Liver (tissue), 9 donors: ENCODE data around the gene PXDN. TPM values are rescaled to one million over a fixed set of nuclear protein-coding genes. Genes with fewer than 3 reads are reported as not detected.

Experiments
- DNase-seq: peaks from one replicate; pipeline ENCODE4 v3.0.0-alpha.2; 2017; ENCODE audit warnings: low spot score
- H3K27ac ChIP-seq, 2 donors: one replicate each; pipeline ENCODE4 v1.7.0; 2013; ENCODE audit warnings: inconsistent platforms in 2 of 2, low read length in 2 of 2, control low read depth in 1 of 2, low read depth in 1 of 2, mild to moderate bottlenecking in 1 of 2
- H3K27me3 ChIP-seq, 4 donors: one replicate each; pipeline versions ENCODE4 v1.6.1 to v1.7.0; 2013; ENCODE audit warnings: low read length in 3 of 4, inconsistent platforms in 1 of 4, mild to moderate bottlenecking in 1 of 4, moderate library complexity in 1 of 4; ENCODE audit not compliant: control insufficient read depth in 4 of 4, insufficient read depth in 4 of 4
- H3K36me3 ChIP-seq, 4 donors: one replicate each; pipeline versions ENCODE4 v1.6.1 to v1.7.0; 2013; ENCODE audit warnings: low read length in 3 of 4, mild to moderate bottlenecking in 3 of 4, low read depth in 1 of 4, moderate library complexity in 1 of 4; ENCODE audit not compliant: control insufficient read depth in 4 of 4, insufficient read depth in 3 of 4
- H3K4me1 ChIP-seq, 4 donors: one replicate each; pipeline versions ENCODE4 v1.6.1 to v1.7.0; 2013; ENCODE audit warnings: low read length in 3 of 4, mild to moderate bottlenecking in 3 of 4, moderate library complexity in 1 of 4; ENCODE audit not compliant: control insufficient read depth in 4 of 4, insufficient read depth in 4 of 4
- H3K4me3 ChIP-seq, 3 donors: one replicate each; pipeline versions ENCODE4 v1.6.1 to v1.7.0; 2013; ENCODE audit warnings: low read length in 3 of 3, control low read depth in 1 of 3, low read depth in 1 of 3, mild to moderate bottlenecking in 1 of 3
- H3K9ac ChIP-seq, 2 donors: one replicate each; pipeline ENCODE4 v1.7.0; 2013; ENCODE audit warnings: low read length in 2 of 2, mild to moderate bottlenecking in 2 of 2, moderate library complexity in 2 of 2, control low read depth in 1 of 2, low read depth in 1 of 2
- H3K9me3 ChIP-seq, 4 donors: one replicate each; pipeline versions ENCODE4 v1.6.1 to v1.7.0; 2013; ENCODE audit warnings: low read length in 3 of 4; ENCODE audit not compliant: control insufficient read depth in 4 of 4
- ATF3 ChIP-seq: IDR thresholded peaks from 2 replicates; pipeline ENCODE4 v1.6.1; 2016; ENCODE audit warnings: antibody characterized with exemption
- CTCF ChIP-seq: fragments of 150-350 bp; IDR thresholded peaks from 2 replicates; pipeline ENCODE4 v1.5.1; 2017; ENCODE audit warnings: improper control_type of control experiment, low read depth, low read length; ENCODE audit not compliant: missing input control
- EGR1 ChIP-seq, 2 donors: IDR thresholded peaks; 2 replicates each; pipeline ENCODE4 v1.6.1; 2016 to 2018; ENCODE audit warnings: antibody characterized with exemption in 2 of 2, low read depth in 2 of 2
- FOXA1 ChIP-seq: IDR thresholded peaks from 2 replicates; pipeline ENCODE4 v1.6.1; 2016; ENCODE audit warnings: antibody characterized with exemption
- GABPA ChIP-seq, 2 donors: IDR thresholded peaks in 1 of 2; conservative IDR thresholded peaks in 1 of 2; 2 replicates each; pipeline ENCODE4 v1.6.1; 2016; ENCODE audit warnings: antibody characterized with exemption in 2 of 2, mild to moderate bottlenecking in 1 of 2, moderate library complexity in 1 of 2
- JUND ChIP-seq, 2 donors: IDR thresholded peaks; 2 replicates each; pipeline ENCODE4 v1.6.1; 2016; ENCODE audit warnings: antibody characterized with exemption in 2 of 2
- MAX ChIP-seq: IDR thresholded peaks from 2 replicates; pipeline ENCODE4 v1.6.1; 2016; ENCODE audit warnings: antibody characterized with exemption
- NR2F2 ChIP-seq: IDR thresholded peaks from 2 replicates; pipeline ENCODE4 v1.6.1; 2016; ENCODE audit warnings: antibody characterized with exemption
- RAD21 ChIP-seq, 2 donors: IDR thresholded peaks; 2 replicates each; pipeline ENCODE4 v1.6.1; 2016; ENCODE audit warnings: antibody characterized with exemption in 2 of 2, mild to moderate bottlenecking in 2 of 2
- REST ChIP-seq: IDR thresholded peaks from 2 replicates; pipeline ENCODE4 v1.6.1; 2016; ENCODE audit warnings: antibody characterized with exemption, mild to moderate bottlenecking
- RXRA ChIP-seq, 2 donors: IDR thresholded peaks; 2 replicates each; pipeline ENCODE4 v1.6.1; 2017 to 2018; ENCODE audit warnings: antibody characterized with exemption in 2 of 2, mild to moderate bottlenecking in 1 of 2
- SP1 ChIP-seq: IDR thresholded peaks from 2 replicates; pipeline ENCODE4 v1.6.1; 2018; ENCODE audit warnings: antibody characterized with exemption, mild to moderate bottlenecking
- TAF1 ChIP-seq: conservative IDR thresholded peaks from 2 replicates; pipeline ENCODE4 v1.6.1; 2016; ENCODE audit warnings: antibody characterized with exemption, mild to moderate bottlenecking
- ZBTB33 ChIP-seq: IDR thresholded peaks from 2 replicates; pipeline ENCODE4 v1.6.1; 2016; ENCODE audit warnings: antibody characterized with exemption
- WGBS: extraction: QIAGEN DNeasy Blood & Tissue Kit; methylation state at CpG from one replicate; pipeline ENCODE4 v1.1.7; 2013; 5-methylcytosine and 5-hydroxymethylcytosine counted together
- polyA plus RNA-seq, 2 donors: library from polyadenylated mRNA; stranded (reverse) in 1 of 2; unstranded in 1 of 2; fragments of 200-250 nt in 1 of 2; fragments of >200 nt in 1 of 2; fragmentation: Nextera tagmentation in 1 of 2; extraction: Ambion mirVana in 1 of 2; gene quantifications; one replicate each; pipeline versions ENCODE4 v1.2.1 to v1.2.3, GENCODE V29; 2013 to 2015
- total RNA-seq, 2 donors: library from RNA; depleted of rRNA; stranded (reverse); fragments of >200 nt; gene quantifications; one replicate each; pipeline ENCODE4 v1.2.3, GENCODE V29; 2014
- donor health status: healthy.
- donor health status: healthy.
- donor health status: healthy.
- donor health status: healthy.
- donor health status: healthy.

The PXDN gene
- total and polyA plus RNA-seq, 4 donors = 4.2 to 21.5 (median 16.9) TPM

- Histone ChIP-seq H3K9ac (no peak overlapping the region), H3K27me3 (peaks cover 0 to 4% (median 0%) of the 10 kb centered on the region in 4 donors), H3K4me1 (peaks cover 0 to 9% (median 1%) of the 10 kb centered on the region in 4 donors), H3K36me3 (no peaks in the 10 kb centered on the region), H3K9me3 (no peaks in the 10 kb centered on the region), H3K4me3 (peak overlapping the region in 1 of 3 donors; percentile 49), H3K27ac (peak overlapping the region; percentile 64 to 70)
- no peak for TF ChIP-seq EGR1 (IDR thresholded peaks at IDR 0.05; ENCODE audit: low read depth in 2 of 2)
- no peak for TF ChIP-seq SP1
- no peak for TF ChIP-seq RAD21 (IDR thresholded peaks at IDR 0.05)
- TF ChIP-seq GABPA (IDR thresholded peaks at IDR 0.05 in 1 of 2, conservative IDR thresholded peaks at IDR 0.05 in 1 of 2) = no peak
- DNase-seq = no peak
- WGBS = 2% methylated on average over 33 of the region's 33 CpGs
Observed at GRCh38 chr2:1744151-1744445, 217 bp downstream of the PXDN start.

- TF ChIP-seq RAD21 (IDR thresholded peaks at IDR 0.05) = no peak
- no peak for TF ChIP-seq ATF3
- TF ChIP-seq RXRA (IDR thresholded peaks at IDR 0.05) = no peak
- TF ChIP-seq CTCF = no peak
- TF ChIP-seq NR2F2 = no peak
- TF ChIP-seq FOXA1 = no peak
- TF ChIP-seq ZBTB33 = no peak
- no peak for TF ChIP-seq TAF1
- no peak for TF ChIP-seq MAX
- no peak for TF ChIP-seq REST
- no peak for TF ChIP-seq JUND (IDR thresholded peaks at IDR 0.05)
- DNase-seq = peak; percentile 30
- H3K27ac ChIP-seq = peak overlapping the region; percentile 64 to 70
- 3% methylated on average over 70 of the region's 71 CpGs for WGBS
- H3K4me3 ChIP-seq = peak overlapping the region in 1 of 3 donors; percentile 49
- no peaks in the 10 kb centered on the region for H3K36me3 ChIP-seq
- peaks cover 0 to 4% (median 0%) of the 10 kb centered on the region in 4 donors for H3K27me3 ChIP-seq
- H3K9ac ChIP-seq = no peak overlapping the region
- no peaks in the 10 kb centered on the region for H3K9me3 ChIP-seq
- H3K4me1 ChIP-seq = peaks cover 0 to 9% (median 1%) of the 10 kb centered on the region in 4 donors
Observed at GRCh38 chr2:1743396-1744150, 742 bp downstream of the PXDN start.
